ENCODE results near the gene LRMDA.

Gene LRMDA

GRCh38 chr10:76002262-76002854 is 570.9 kb downstream of the LRMDA start:
- no peak overlapping the region for H3K4me3 ChIP-seq (ENCODE audit: low read depth, low read length)

GRCh38 chr10:76007667-76008181 is 576.3 kb downstream of the LRMDA start:
- no peak overlapping the region for H3K4me3 ChIP-seq (ENCODE audit: low read depth, low read length)

GRCh38 chr10:76009531-76009930 is 578.1 kb downstream of the LRMDA start:
- no peak overlapping the region for H3K4me3 ChIP-seq (ENCODE audit: low read depth, low read length)

GRCh38 chr10:76010703-76011102 is 579.3 kb downstream of the LRMDA start:
- H3K4me3 ChIP-seq (ENCODE audit: low read depth, low read length): no peak overlapping the region

GRCh38 chr10:76012716-76013327 is 581.4 kb downstream of the LRMDA start:
- no peak overlapping the region for H3K4me3 ChIP-seq (ENCODE audit: low read depth, low read length)

GRCh38 chr10:76015245-76015644 is 583.8 kb downstream of the LRMDA start:
- H3K4me3 ChIP-seq (ENCODE audit: low read depth, low read length): no peak overlapping the region

GRCh38 chr10:76017026-76017732 is 585.8 kb downstream of the LRMDA start:
- H3K4me3 ChIP-seq (ENCODE audit: low read depth, low read length): no peak overlapping the region

- H3K4me3 ChIP-seq (ENCODE audit: low read depth, low read length): no peak overlapping the region
Measured at GRCh38 chr10:76017733-76018433, 586.5 kb downstream of the LRMDA start.

GRCh38 chr10:76020630-76021029 is 589.2 kb downstream of the LRMDA start:
- H3K4me3 ChIP-seq (ENCODE audit: low read depth, low read length): no peak overlapping the region

- H3K4me3 ChIP-seq (ENCODE audit: low read depth, low read length): no peak overlapping the region
Measured at GRCh38 chr10:76021398-76021797, 590.0 kb downstream of the LRMDA start.

GRCh38 chr10:76022366-76022765 is 590.9 kb downstream of the LRMDA start:
- H3K4me3 ChIP-seq (ENCODE audit: low read depth, low read length): no peak overlapping the region

GRCh38 chr10:76023007-76023406 is 591.6 kb downstream of the LRMDA start:
- no peak overlapping the region for H3K4me3 ChIP-seq (ENCODE audit: low read depth, low read length)

GRCh38 chr10:76024460-76025123 is 593.2 kb downstream of the LRMDA start:
- H3K4me3 ChIP-seq (ENCODE audit: low read depth, low read length): no peak overlapping the region

GRCh38 chr10:76025124-76025477 is 593.7 kb downstream of the LRMDA start:
- no peak overlapping the region for H3K4me3 ChIP-seq (ENCODE audit: low read depth, low read length)

GRCh38 chr10:76026176-76026771 is 594.9 kb downstream of the LRMDA start:
- H3K4me3 ChIP-seq (ENCODE audit: low read depth, low read length): no peak overlapping the region

- no peak overlapping the region for H3K4me3 ChIP-seq (ENCODE audit: low read depth, low read length)
Measured at GRCh38 chr10:76026905-76027304, 595.5 kb downstream of the LRMDA start.

- H3K4me3 ChIP-seq (ENCODE audit: low read depth, low read length): no peak overlapping the region
Measured at GRCh38 chr10:76029782-76030181, 598.4 kb downstream of the LRMDA start.

- no peak overlapping the region for H3K4me3 ChIP-seq (ENCODE audit: low read depth, low read length)
Measured at GRCh38 chr10:76031099-76031498, 599.7 kb downstream of the LRMDA start.

- no peak overlapping the region for H3K4me3 ChIP-seq (ENCODE audit: low read depth, low read length)
Measured at GRCh38 chr10:76031769-76032699, 600.6 kb downstream of the LRMDA start.

- no peak overlapping the region for H3K4me3 ChIP-seq (ENCODE audit: low read depth, low read length)
Measured at GRCh38 chr10:76032700-76033039, 601.2 kb downstream of the LRMDA start.
